BLaER1 (cell line): ENCODE results near the gene UBL4B.

ENCODE experiments used
- H3K27ac ChIP-seq: shearing (Covaris generic); formaldehyde crosslinking; 2 replicates; pipeline ENCODE4 v1.8.1; 2022
- H3K27me3 ChIP-seq: shearing (Covaris generic); formaldehyde crosslinking; 2 replicates; pipeline ENCODE4 v1.8.1; 2022
- H3K36me3 ChIP-seq: shearing (Covaris generic); formaldehyde crosslinking; 2 replicates; pipeline ENCODE4 v1.8.1; 2022
- H3K4me1 ChIP-seq: shearing (Covaris generic); formaldehyde crosslinking; 2 replicates; pipeline ENCODE4 v1.8.1; 2022
- H3K4me2 ChIP-seq: shearing (Covaris generic); formaldehyde crosslinking; 2 replicates; pipeline ENCODE4 v1.8.1; 2022
- H3K4me3 ChIP-seq: shearing (Covaris generic); formaldehyde crosslinking; 2 replicates; pipeline ENCODE4 v1.8.1; 2022
- H3K9ac ChIP-seq: shearing (Covaris generic); formaldehyde crosslinking; 2 replicates; pipeline ENCODE4 v1.8.1; 2022
- H3K9me3 ChIP-seq: shearing (Covaris generic); formaldehyde crosslinking; 2 replicates; pipeline ENCODE4 v1.8.1; 2022
- H4K20me1 ChIP-seq: shearing (Covaris generic); formaldehyde crosslinking; 2 replicates; pipeline ENCODE4 v1.8.1; 2022
- Cebpa-rat ChIP-seq: shearing (Covaris generic); IDR thresholded peaks from 2 replicates; pipeline ENCODE4 v1.8.1; 2022

The UBL4B gene

DNA sequence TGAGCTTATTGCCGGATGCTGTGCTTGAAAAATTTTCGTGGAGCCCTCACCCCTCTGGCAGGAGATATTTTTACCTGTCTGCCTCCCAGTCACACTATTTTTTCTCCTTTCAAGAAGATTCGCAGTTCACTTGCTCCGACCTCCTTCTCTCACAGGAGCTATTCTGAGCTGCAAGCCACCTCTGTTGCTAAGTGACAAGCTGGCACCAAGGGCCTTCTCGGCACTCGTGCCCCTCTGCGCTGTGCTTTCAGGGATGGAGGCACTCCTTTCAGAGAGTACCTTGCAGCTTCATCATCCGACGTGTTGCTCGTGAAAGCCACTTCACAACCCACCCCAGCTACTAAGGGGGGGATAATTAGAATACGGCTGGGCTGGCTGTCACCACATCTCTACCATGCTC lies 49.6 kb downstream of the UBL4B start:
- TF ChIP-seq Cebpa-rat: no peak
- Histone ChIP-seq H3K9ac (no peak overlapping the region), H3K27ac (no peak overlapping the region), H3K4me2 (no peak overlapping the region), H4K20me1 (no peaks in the 10 kb centered on the region), H3K4me1 (no peaks in the 10 kb centered on the region; the same call in 1 of the 2 replicates), H3K36me3 (no peaks in the 10 kb centered on the region), H3K9me3 (no peaks in the 10 kb centered on the region), H3K27me3 (peaks cover 6% of the 10 kb centered on the region; the same call in 1 of the 2 replicates), H3K4me3 (no peak overlapping the region)
